SK-N-SH (cell line): ENCODE data around the gene HS3ST5.

Experiments used
- YY1 ChIP-seq: IDR thresholded peaks from 2 replicates; pipeline ENCODE4 v1.4.0; 2012; ENCODE audit warnings: low read depth, mild to moderate bottlenecking
- TF ChIP-seq, protein P1 (sequence below): fragments of 200-600 bp; sonication (generic); IDR thresholded peaks from 2 replicates; pipeline ENCODE4 v1.6.1; 2017; ENCODE audit warnings: antibody characterized with exemption, mild to moderate bottlenecking, moderate library complexity

GRCh38 chr6:114055349-114055748 is 287.5 kb downstream of the HS3ST5 start:
- TF ChIP-seq, protein P1, sequence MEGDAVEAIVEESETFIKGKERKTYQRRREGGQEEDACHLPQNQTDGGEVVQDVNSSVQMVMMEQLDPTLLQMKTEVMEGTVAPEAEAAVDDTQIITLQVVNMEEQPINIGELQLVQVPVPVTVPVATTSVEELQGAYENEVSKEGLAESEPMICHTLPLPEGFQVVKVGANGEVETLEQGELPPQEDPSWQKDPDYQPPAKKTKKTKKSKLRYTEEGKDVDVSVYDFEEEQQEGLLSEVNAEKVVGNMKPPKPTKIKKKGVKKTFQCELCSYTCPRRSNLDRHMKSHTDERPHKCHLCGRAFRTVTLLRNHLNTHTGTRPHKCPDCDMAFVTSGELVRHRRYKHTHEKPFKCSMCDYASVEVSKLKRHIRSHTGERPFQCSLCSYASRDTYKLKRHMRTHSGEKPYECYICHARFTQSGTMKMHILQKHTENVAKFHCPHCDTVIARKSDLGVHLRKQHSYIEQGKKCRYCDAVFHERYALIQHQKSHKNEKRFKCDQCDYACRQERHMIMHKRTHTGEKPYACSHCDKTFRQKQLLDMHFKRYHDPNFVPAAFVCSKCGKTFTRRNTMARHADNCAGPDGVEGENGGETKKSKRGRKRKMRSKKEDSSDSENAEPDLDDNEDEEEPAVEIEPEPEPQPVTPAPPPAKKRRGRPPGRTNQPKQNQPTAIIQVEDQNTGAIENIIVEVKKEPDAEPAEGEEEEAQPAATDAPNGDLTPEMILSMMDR = no peak
- no peak for TF ChIP-seq YY1
